ENCODE data around the gene NR3C2.

NR3C2 gene

GRCh38 chr4:148434075-148434773 lies 8.0 kb downstream of the NR3C2 start:
- no peak for DNase-seq

- no peak for DNase-seq
Measured at GRCh38 chr4:148431401-148431800, 10.8 kb downstream of the NR3C2 start.

GRCh38 chr4:148430854-148431253 lies 11.4 kb downstream of the NR3C2 start:
- DNase-seq, result no peak

- DNase-seq, result no peak
Measured at GRCh38 chr4:148429206-148429605, 13.0 kb downstream of the NR3C2 start.

GRCh38 chr4:148426643-148427042 lies 15.6 kb downstream of the NR3C2 start:
- no peak for DNase-seq

GRCh38 chr4:148425327-148426110 lies 16.7 kb downstream of the NR3C2 start:
- no peak for DNase-seq

GRCh38 chr4:148420397-148420796 lies 21.8 kb downstream of the NR3C2 start:
- DNase-seq, result no peak

- no peak for DNase-seq
Measured at GRCh38 chr4:148415500-148415899, 26.7 kb downstream of the NR3C2 start.

GRCh38 chr4:148412460-148412994 lies 29.7 kb downstream of the NR3C2 start:
- DNase-seq, result no peak

- no peak for DNase-seq
Measured at GRCh38 chr4:148405161-148405893, 36.9 kb downstream of the NR3C2 start.

GRCh38 chr4:148398988-148399387 lies 43.2 kb downstream of the NR3C2 start:
- DNase-seq, result no peak

GRCh38 chr4:148397771-148398170 lies 44.4 kb downstream of the NR3C2 start:
- DNase-seq, result no peak

- DNase-seq, result no peak
Measured at GRCh38 chr4:148396986-148397673, 45.1 kb downstream of the NR3C2 start.

- DNase-seq, result no peak
Measured at GRCh38 chr4:148395771-148396170, 46.4 kb downstream of the NR3C2 start.

GRCh38 chr4:148391056-148391455 lies 51.2 kb downstream of the NR3C2 start:
- no peak for DNase-seq

- no peak for DNase-seq
Measured at GRCh38 chr4:148390311-148390710, 51.9 kb downstream of the NR3C2 start.

- no peak for DNase-seq
Measured at GRCh38 chr4:148380291-148380690, 61.9 kb downstream of the NR3C2 start.

- DNase-seq, result no peak
Measured at GRCh38 chr4:148376151-148376550, 66.1 kb downstream of the NR3C2 start.

GRCh38 chr4:148375584-148375983 lies 66.6 kb downstream of the NR3C2 start:
- DNase-seq, result no peak

GRCh38 chr4:148373093-148373492 lies 69.1 kb downstream of the NR3C2 start:
- DNase-seq, result no peak

GRCh38 chr4:148369919-148370318 lies 72.3 kb downstream of the NR3C2 start:
- no peak for DNase-seq

GRCh38 chr4:148367756-148368155 lies 74.5 kb downstream of the NR3C2 start:
- DNase-seq, result no peak

- DNase-seq, result no peak
Measured at GRCh38 chr4:148366251-148366650, 76.0 kb downstream of the NR3C2 start.

All from stimulated activated CD4-positive, alpha-beta T cell treated with anti-CD3 and anti-CD28 coated beads, Interleukin-1b, Interleukin-23, amount 100 ng/mL, for 48 hours (primary cell).